Measurements from ENCODE around the gene C1orf226.

Gene C1orf226

DNA sequence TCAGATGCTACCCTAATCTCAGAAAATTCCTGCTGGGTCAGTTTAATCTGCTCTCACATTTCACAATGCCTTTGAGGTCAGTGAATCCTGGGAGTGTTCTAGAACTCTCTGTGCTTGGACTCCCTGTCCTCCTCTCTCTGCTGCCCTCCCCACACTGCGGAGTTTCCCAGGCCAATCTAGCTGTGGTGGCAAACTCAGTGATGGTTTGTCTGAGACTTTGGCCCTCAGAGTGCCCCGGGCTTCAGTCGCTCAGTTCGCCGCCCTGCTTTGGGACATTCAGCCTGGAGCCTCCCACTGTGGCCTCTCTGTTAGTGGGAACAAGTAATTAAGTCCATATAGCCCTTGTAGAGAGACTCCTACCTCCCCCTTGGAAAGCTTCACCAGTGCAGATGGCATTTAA, 7.1 kb downstream of the C1orf226 start:
- Histone ChIP-seq H3K9me3 (no peaks in the 10 kb centered on the region), H3K4me3 (ENCODE audit: low read depth in 1 of 2, low read length in 1 of 2) (no peak overlapping the region), H3K27me3 (no peaks in the 10 kb centered on the region), H3K4me1 (ENCODE audit: control insufficient read depth in 1 of 2, insufficient read depth in 1 of 2, low read depth in 1 of 2, low read length in 1 of 2) (peaks cover 9% of the 10 kb centered on the region in 2 experiments), H3K36me3 (peaks cover 8% of the 10 kb centered on the region), H3K27ac (no peak overlapping the region)
- TF ChIP-seq, protein P1, sequence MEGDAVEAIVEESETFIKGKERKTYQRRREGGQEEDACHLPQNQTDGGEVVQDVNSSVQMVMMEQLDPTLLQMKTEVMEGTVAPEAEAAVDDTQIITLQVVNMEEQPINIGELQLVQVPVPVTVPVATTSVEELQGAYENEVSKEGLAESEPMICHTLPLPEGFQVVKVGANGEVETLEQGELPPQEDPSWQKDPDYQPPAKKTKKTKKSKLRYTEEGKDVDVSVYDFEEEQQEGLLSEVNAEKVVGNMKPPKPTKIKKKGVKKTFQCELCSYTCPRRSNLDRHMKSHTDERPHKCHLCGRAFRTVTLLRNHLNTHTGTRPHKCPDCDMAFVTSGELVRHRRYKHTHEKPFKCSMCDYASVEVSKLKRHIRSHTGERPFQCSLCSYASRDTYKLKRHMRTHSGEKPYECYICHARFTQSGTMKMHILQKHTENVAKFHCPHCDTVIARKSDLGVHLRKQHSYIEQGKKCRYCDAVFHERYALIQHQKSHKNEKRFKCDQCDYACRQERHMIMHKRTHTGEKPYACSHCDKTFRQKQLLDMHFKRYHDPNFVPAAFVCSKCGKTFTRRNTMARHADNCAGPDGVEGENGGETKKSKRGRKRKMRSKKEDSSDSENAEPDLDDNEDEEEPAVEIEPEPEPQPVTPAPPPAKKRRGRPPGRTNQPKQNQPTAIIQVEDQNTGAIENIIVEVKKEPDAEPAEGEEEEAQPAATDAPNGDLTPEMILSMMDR (IDR thresholded peaks at IDR 0.05): no peak

DNA sequence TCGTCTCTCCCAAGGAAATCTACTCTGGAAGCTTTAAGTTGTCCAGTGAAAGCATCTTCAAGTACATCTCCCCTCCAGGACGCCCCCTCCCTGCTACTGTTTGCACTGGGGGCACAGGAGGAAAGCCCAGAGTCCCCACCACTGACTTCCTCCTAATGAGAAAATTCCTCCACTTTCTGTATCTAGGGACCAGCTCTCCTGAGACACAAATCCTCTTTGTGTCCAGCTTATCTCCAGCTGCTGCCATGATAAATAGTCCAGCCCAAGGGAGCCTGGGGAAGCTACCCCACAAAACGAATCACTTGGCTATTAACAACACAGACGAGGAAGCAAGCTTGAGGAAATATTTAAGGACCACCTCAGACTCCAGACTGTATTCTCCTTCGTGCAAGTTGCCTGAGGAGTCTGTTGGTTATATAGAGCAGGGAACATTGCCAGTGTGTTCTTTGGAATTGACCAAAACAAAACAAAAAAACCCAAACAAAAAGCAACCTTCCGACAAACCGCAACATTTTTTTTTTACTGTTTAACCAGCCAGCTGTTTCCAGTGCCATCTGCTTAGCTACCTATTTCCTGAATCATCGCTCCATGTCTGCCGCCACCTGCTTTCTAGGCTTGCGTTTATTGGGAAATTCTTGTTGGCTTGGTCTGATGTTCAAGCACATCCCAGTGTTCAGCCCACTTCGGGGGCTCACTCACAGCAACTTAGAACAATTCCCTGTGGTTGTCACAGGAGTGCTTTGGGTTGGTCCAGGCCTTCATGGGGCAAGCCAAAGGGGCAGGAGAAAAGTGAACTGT, 7.7 kb downstream of the C1orf226 start:
- H3K27ac ChIP-seq: no peak overlapping the region
- no peak overlapping the region for H3K4me3 ChIP-seq (ENCODE audit: low read depth in 1 of 2, low read length in 1 of 2)
- H3K27me3 ChIP-seq: no peaks in the 10 kb centered on the region

DNA sequence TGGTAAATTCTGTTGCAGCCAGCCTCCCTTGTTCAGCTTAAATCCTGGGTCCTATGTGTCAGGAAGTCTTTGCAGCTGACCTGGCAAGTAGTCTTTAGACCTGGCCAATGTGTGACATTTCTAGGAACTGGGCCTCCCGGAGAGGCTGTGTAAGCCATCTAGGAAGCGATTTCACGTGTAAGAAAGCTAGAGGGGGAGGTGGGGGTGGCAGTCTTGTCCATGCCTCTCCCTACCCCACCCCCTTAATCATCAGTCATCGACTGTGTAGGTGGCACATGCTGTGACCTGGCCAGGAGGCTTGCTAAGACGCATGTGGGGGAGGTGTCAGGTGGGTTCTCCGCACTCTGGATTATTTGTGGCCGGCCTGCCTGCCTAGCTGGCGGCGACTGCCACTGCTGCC, 8.4 kb downstream of the C1orf226 start:
- H3K4me1 ChIP-seq (ENCODE audit: control insufficient read depth in 1 of 2, insufficient read depth in 1 of 2, low read depth in 1 of 2, low read length in 1 of 2): peaks cover 9% of the 10 kb centered on the region in 2 experiments
- H3K27ac ChIP-seq: no peak overlapping the region
- no peaks in the 10 kb centered on the region for H3K36me3 ChIP-seq
- TF ChIP-seq, protein P1 (IDR thresholded peaks at IDR 0.05): no peak
- no peak overlapping the region for H3K4me3 ChIP-seq (ENCODE audit: low read depth in 1 of 2, low read length in 1 of 2)
- no peaks in the 10 kb centered on the region for H3K9me3 ChIP-seq
- peaks cover 4% of the 10 kb centered on the region for H3K27me3 ChIP-seq

More for the DNA sequence above, 7.7 kb downstream of the C1orf226 start:
- peaks cover 2% of the 10 kb centered on the region for H3K36me3 ChIP-seq
- TF ChIP-seq, protein P1 (IDR thresholded peaks at IDR 0.05): no peak
- no peaks in the 10 kb centered on the region for H3K9me3 ChIP-seq
- peaks cover 9% of the 10 kb centered on the region in 2 experiments for H3K4me1 ChIP-seq (ENCODE audit: control insufficient read depth in 1 of 2, insufficient read depth in 1 of 2, low read depth in 1 of 2, low read length in 1 of 2)

DNA sequence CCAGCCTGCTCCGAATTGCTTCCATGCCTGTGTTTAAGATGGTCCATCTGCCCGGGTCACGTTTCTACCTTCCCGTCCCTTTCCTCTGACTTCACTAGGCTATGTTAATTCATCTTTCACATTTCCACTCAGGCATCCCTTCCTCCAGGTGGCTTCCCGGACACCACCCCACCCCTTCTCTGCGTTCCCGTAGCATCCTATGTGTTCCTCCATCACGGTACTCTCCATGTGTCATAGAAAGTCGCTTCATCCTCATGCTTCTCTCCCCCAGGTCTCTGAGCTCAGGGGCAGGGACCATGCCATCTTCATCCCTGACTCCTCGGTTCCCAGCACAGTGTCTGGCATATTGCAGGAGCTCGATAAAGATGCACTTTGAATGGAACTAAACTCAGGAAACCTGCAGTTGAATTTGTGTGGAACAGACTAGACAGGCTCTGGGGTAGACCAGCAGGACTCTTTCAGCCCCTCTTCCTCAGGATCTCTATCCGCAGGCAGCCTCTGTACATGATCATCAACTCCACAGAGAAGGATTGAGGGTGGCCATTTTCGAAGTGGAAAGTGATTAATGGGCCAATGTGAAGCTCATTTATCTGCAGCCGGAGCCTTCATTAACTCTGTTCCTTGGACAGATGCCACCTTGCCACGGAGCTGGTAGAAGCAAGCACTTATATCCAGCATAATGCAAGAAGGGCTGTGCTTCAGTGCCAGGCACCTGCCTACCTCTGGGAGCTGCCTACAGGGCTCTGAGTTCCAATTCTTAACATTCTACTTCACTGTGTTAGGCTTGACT, 9.1 kb downstream of the C1orf226 start:
- Histone ChIP-seq H3K27me3 (peaks cover 9% of the 10 kb centered on the region), H3K9me3 (no peaks in the 10 kb centered on the region), H3K4me1 (ENCODE audit: control insufficient read depth in 1 of 2, insufficient read depth in 1 of 2, low read depth in 1 of 2, low read length in 1 of 2) (peaks cover 9% of the 10 kb centered on the region in 2 experiments), H3K36me3 (no peaks in the 10 kb centered on the region), H3K27ac (no peak overlapping the region), H3K4me3 (ENCODE audit: low read depth in 1 of 2, low read length in 1 of 2) (no peak overlapping the region)
- TF ChIP-seq, protein P1 (IDR thresholded peaks at IDR 0.05): no peak

DNA sequence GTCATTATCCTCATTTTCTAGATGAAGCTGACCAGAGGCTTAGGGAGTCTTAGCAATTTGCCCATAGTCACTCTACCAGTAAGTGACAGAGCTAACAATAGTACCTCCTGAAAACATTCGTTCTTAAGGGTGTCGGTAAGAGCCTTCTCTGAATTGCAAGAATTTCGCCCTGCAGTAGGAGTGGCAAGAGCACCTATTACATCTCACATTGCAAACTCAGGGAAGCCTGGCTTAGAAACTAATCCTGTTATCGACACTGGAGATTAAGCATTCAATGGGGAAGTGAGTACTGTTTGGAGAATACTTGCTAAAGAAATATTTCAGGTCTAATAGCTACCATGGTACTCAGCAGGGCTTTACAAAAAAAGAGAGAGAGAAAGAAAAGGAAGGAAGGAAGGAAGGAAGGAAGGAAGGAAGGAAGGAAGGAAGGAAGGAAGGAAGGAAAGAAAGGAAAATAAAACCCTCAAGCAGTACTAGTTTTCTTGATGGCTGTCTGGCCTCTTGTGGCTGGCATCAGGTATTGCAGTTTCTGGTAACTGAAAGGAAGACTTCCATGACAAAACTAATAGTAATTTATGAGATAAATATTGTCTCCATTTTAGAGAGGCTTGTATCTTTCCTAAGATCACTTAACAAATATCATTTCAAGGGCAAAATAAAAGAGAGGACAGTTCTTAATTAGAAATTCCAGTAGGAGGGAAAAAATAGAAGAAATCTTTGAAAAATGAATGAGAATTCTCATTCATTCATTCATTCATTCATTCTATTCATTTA, 10.4 kb downstream of the C1orf226 start:
- H3K36me3 ChIP-seq: no peaks in the 10 kb centered on the region
- no peak overlapping the region for H3K4me3 ChIP-seq (ENCODE audit: low read depth in 1 of 2, low read length in 1 of 2)
- H3K9me3 ChIP-seq: no peaks in the 10 kb centered on the region
- H3K4me1 ChIP-seq (ENCODE audit: control insufficient read depth in 1 of 2, insufficient read depth in 1 of 2, low read depth in 1 of 2, low read length in 1 of 2): peaks cover 9% of the 10 kb centered on the region in 2 experiments
- no peak overlapping the region for H3K27ac ChIP-seq
- peaks cover 23% of the 10 kb centered on the region for H3K27me3 ChIP-seq
- TF ChIP-seq, protein P1 (IDR thresholded peaks at IDR 0.05): peak; percentile 35
